DMS153 (cell line): ENCODE measurements around the gene INCENP.
"Not testable (repeated sequence)": the region's sequence is repeated elsewhere in the genome, so short reads cannot be mapped to it uniquely, and the experiment has no call there.

Source experiments
- DNase-seq: peaks from one replicate; lab custom pipeline; 2025; lab: John Stamatoyannopoulos, UW

INCENP gene

DNA sequence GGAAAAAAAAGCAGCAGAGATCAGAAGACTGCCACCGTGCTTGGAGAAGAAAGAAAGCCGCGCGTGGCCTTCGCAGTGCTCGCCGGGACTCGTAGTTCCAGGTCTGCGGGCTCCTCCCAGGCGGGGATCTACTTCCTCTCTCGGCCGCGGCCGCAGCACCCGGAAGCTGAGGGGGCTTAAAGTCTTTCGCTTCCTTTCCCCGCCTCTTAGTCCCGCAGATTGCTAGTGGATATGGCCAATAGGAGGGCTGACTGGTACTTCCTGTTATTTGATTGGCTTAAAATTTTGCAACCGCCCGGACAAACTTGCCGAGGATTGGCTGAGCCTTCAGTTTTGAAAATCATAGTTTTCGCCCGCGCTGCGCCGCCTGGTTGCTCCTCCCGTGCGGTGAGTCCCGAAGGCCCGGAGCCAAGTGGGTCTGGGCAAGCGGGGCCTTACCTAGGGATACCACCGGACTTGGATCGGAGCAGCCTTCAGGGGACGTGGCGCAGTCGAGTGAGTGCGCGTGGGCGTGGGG lies at the start of gene INCENP:
TSS of gene INCENP (plus strand) at position 343 of the 517 bp plus-strand sequence. CDS start 4,151 bp downstream, outside the sequence.
- DNase-seq: peak; percentile 98

GRCh38 chr11:62075438-62075837 lies 48.4 kb upstream of the INCENP start:
- no peak for DNase-seq

DNA sequence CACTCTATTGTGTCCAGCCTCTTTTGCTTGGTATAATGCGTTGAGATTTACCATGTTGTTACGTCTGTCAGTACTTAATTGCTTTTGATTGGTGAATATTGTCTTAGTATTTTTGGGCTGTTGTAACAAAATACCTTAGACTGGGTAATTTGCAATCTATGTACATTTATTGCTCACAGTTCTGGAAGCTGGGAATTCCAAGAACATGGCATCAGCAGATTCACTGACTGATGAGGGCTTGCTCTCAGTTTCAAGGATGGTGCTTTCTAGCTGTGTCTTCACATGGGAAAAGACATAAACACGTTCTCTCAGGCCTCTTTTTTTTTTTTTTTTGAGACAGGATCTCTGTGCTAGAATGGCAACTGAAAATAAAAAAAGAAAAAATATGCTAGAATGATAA lies 46.7 kb upstream of the INCENP start:
- DNase-seq: no peak

DNA sequence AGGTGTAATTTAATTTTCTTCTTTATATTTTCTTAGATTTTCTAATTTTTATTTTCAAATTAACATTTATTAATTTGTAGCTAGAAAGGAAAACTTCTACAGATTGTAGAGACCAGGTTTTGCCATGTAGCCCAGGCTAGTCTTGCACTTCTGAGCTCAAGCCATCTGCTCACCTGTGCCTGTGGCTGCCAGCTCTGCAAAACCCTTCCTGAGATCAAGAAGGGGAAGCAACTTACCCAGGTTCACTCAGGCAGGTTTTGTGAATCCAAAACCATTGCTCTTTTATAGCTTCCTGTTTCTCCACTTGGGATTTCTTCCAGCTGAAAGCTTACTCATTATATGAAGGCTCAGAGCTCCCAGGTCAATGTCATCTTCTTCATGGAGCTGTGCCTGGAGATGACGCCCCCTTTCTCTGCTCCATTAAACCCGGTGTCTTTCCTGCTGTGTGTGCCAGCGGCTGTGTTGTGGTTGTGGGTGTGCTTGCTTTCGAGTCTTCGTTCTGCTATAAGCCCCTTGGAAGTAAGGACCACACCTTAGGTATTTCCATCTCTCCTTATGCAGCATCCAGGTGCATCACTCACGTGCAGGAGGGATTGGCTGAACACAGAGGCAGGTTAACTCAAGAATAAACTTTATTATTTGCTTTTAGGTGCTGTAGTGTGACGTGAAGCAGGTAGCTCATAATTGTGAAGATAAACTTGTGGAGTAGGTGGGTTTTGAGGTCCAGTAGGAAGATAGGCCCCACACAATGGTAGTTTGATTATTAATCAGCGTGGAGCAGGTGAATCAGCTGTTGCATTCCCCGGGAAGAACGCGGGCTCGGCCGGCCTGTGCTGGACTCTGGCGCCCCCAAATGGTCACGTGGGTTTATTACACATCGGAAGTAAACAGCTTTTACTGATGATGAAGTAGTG lies 42.2 kb upstream of the INCENP start:
- peak; percentile 23 for DNase-seq

DNA sequence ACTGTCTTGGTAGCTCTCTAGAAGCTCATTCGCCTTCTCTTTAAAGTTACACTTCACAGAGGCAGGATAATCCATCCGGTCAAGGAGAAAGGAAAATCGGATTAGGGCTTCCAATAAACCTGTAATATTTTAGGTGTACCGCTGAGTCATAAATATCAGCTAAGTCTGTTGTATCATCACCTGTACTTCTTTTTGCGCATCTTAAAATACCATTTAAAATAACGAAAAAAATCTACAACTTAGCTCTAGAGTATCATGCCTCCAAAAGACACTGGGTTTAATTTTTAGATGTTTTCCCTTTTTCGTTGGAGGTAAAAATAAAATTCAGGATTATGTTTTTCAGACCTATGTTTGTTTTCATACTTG lies 41.5 kb upstream of the INCENP start:
- DNase-seq: no peak

DNA sequence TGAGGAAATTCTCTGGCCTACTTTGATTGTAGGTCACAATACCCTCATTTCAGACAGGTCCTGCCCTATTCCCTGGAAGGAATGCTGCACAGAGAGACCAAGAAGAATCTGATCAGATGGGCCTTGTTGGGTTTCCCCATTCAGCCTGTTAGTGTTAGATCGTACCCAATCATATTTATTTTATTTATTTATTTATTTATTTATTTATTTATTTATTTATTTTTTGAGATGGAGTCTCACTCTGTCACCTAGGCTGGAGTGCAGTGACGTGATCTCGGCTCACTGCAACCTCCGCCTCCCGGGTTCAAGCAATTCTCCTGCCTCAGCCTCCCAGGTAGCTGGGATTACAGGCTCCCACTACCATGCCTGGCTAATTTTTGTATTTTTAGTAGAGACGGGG lies 39.0 kb upstream of the INCENP start:
- not testable (repeated sequence) for DNase-seq

- no peak for DNase-seq
Observed at GRCh38 chr11:62087694-62088093, 36.1 kb upstream of the INCENP start.

DNA sequence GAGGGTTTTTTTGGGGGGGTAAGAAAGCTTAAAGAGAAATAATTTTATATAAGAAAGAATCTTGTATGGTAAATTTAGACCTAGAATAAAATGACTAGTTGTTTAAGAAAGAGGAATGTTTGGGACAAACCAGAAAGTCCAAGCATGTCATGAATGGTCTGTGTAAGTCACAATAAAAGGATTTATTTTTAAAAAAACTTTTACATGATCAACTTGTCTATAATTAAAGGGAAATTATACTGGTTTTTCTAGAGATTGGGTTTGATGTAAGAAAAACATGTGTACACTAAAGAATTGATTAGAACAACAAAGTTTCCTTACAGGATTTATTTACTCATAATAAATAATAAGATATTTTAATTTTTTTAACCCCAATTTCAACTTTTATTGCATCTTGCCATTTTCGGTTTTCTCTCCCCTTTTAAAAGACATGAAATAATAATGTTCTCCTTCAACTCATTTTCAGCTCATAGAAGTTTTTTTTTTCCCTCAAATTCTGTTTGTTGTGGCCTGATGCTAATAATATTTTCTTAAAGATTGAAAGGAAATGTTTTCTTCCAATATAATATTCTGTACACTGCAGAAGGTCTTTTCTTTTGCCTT lies 35.4 kb upstream of the INCENP start:
- DNase-seq: no peak

DNA sequence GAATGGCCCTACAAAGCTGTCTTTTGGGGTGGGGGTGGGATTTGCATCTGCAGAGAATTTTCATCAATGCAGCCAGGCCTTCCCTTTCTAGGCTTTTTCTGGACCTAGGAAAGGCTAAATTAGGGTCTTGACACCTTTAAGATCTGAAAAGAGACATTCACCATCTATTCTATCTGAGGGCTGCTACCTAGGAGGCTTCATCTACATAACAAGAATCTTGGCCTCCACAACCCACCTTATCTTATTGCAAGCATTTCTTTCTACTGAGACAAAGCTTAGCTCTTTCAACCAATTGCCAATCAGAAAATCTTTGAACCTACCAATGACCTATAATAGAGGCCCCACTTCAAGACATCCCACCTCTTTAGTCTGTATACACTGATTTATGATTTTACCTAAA lies 20.7 kb upstream of the INCENP start:
- DNase-seq: no peak

DNA sequence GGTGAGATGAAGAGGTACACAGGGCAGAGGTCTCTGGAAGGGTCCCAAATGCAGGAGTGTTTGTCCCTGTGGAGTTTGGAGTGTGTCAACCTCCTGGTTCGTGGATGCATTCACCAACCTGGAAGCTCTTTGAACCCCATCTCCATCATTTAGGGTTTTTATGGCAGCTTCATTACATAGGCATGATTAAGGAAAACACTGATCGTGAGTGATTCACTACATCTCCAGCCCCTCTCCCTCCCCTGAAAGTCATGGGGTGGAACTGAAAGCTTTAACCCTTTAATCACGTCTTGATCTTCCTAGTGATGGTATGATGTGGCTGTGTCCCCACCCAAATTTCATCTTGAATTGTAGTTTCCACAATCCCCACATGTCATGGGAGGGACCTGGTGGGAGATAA lies 19.8 kb upstream of the INCENP start:
- DNase-seq: no peak

- no peak for DNase-seq
Observed at GRCh38 chr11:62104816-62105653, 18.8 kb upstream of the INCENP start.

DNA sequence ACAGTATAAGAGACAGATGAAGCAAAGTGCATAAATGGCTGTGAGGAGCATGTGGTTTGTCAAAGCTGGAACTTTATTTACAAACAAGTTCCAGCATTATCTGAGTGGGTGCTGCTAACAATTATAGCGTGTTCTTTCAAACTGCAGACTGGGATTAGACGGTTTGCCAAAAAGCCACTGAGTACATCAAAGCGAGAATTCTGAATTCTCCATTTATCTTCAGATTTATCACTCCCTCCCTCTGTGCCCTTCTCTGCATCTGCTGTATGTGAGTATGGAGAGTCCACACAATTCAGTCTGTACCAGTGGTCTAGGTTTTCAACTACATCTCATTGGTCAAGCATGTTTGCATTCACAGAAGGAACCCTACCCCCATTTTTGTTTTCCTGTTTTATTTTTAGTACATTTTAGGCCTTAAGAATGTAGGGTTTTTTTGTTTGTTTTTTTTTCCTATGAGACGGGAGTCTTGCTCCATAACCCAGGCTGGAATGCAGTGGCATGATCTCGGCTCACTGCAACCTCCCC lies 18.1 kb upstream of the INCENP start:
- no peak for DNase-seq

DNA sequence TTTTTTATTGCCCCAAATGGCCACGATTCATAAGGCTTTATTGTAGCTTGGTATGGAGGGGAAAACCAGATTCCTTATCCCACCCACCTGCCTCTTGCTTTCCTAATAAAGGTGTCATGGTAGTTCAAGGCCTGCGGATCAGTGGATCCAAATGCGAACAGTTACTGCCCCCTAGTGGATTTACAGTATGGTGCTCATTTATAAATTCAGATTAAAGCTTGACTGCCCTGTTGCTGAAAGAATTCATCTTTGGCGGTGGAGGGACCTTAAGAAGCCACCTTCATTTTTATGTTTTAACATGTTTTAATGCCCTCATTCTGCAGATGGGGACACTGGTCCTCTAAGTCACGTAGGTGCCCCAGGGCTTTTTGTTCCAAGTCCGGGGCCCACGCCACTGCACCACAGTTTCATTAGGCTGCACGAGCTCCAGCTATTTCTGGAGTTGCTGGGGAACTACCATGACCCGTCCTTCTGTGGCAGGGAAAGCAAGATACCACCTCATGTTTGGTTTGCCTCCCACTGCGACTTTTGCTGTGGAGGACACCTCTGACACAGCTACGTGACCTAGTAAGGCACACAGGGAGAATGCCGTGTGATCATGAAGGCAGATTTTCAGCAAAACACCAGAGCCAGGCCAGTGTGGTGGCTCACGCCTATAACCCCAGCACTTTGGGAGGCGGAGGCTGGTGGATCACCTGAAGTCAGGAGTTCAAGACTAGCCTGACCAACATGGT lies 15.6 kb upstream of the INCENP start:
- peak; percentile 33 for DNase-seq

- no peak for DNase-seq
Observed at GRCh38 chr11:62108971-62109404, 14.8 kb upstream of the INCENP start.

GRCh38 chr11:62115085-62115694 lies 8.6 kb upstream of the INCENP start:
- DNase-seq: no peak

DNA sequence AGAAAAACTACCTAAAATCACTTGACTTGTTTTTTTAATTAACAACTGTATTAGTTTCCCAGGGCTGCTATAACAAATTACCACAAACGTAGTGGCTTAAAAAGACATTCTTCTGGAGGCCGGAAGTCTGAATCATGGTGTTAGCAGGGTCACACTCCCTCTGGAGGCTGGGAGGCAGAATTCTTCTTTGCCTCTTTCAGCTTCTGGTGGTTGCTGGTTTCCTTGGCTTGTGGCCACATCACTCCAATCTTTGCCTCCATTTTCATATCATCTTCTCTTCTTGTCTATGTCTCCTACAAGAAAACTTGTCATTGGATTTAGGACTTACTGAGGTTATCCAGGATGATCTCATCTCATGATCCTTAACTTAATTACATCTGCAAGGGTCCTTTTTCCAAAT lies 7.4 kb upstream of the INCENP start:
- no peak for DNase-seq

DNA sequence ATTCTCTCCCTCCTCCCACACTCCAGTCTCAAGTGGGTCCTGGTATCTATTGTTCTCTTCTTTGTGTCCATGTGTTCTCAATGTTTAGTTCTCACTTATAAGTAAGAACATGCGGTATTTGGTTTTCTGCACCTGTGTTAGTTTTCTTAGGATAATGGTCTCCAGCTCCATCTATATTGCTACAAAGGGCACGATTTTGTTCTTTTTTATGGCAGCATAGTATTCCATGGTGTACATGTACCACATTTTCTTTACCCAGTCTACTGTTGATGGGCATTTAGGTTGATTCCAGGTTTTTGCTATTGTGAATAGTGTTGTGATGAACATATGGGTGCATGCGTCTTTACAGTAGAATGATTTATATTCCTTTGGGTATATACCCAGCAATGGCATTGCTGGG lies 4.2 kb upstream of the INCENP start:
- no peak for DNase-seq

DNA sequence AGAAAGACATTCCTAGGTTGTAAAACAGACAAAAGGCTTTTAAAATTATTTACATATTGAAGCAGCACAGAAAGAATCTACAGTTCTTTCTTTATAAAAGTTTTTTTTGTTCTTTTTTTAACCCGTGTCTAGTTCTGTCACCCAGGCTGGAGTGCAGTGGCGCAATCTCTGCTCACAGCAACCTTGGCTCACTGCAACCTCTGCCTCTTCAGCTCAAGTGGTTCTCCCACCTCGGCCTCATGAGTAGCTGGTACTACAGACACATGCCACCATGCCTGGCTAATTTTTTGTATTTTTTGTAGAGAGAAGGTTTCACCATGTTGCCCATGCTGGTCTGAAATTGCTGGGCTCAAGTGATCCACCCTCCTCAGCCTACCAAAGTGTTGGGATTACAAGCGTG lies 3.8 kb upstream of the INCENP start:
- no peak for DNase-seq

- DNase-seq: no peak
Observed at GRCh38 chr11:62120431-62120830, 3.4 kb upstream of the INCENP start.

DNA sequence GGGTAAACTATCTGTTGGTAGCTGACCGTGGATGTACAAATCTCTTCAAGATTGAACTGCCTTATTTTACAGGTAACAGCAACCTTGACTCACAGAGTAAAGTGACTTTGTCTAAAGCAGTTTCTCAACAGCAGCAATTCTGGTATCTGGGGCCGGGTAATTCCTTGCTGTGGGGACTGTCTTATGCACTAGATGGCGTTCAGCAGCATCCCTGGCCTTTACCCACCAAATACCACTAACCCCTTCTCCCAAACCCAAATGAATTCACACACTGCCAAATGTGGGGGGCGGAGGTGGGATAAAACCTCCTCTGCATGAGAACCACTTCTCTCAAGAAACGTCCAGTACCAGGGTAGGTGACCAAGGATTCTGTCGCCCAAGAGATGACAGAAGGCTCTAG lies 1.7 kb upstream of the INCENP start:
- no peak for DNase-seq
